ENCODE data around the gene SNX8.

Gene SNX8

GRCh38 chr7:2239242-2239641 lies 75.0 kb downstream of the SNX8 start:
- H3K27ac ChIP-seq: no peak overlapping the region
- no peak for TF ChIP-seq CTCF (conservative IDR thresholded peaks at IDR 0.05)

GRCh38 chr7:2237109-2237602 lies 77.1 kb downstream of the SNX8 start:
- no peak for TF ChIP-seq CTCF (conservative IDR thresholded peaks at IDR 0.05)
- no peak overlapping the region for H3K27ac ChIP-seq

GRCh38 chr7:2233926-2234325 lies 80.3 kb downstream of the SNX8 start:
- no peak overlapping the region for H3K27ac ChIP-seq
- TF ChIP-seq CTCF (conservative IDR thresholded peaks at IDR 0.05): no peak

GRCh38 chr7:2232766-2233520 lies 81.3 kb downstream of the SNX8 start, which contains the start of gene MAD1L1:
MAD1L1 (minus strand) TSS chr7:2232945; CDS start chr7:2230133, 2,812 bp downstream.
- peak within 1 kb of the TSS; percentile 77; the same call in 1 of the 2 replicates for H3K27ac ChIP-seq
- TF ChIP-seq CTCF (conservative IDR thresholded peaks at IDR 0.05): no peak

GRCh38 chr7:2231992-2232765 lies 82.1 kb downstream of the SNX8 start:
- peak overlapping the region; percentile 77; the same call in 1 of the 2 replicates for H3K27ac ChIP-seq
- no peak for TF ChIP-seq CTCF (conservative IDR thresholded peaks at IDR 0.05)

- TF ChIP-seq CTCF (conservative IDR thresholded peaks at IDR 0.05): no peak
- H3K27ac ChIP-seq: no peak overlapping the region
These were observed 83.4 kb downstream of the SNX8 start for GRCh38 chr7:2230882-2231281.

GRCh38 chr7:2230226-2230625 lies 84.0 kb downstream of the SNX8 start:
- no peak for TF ChIP-seq CTCF (conservative IDR thresholded peaks at IDR 0.05)
- H3K27ac ChIP-seq: no peak overlapping the region
